Adrenal gland (tissue), 12 donors: Measurements from ENCODE around the gene ROR2. TPM values are rescaled to one million over a fixed set of nuclear protein-coding genes. Genes with fewer than 3 reads are reported as not detected.

Experiments
- DNase-seq, 7 donors: peaks; one replicate each; pipeline ENCODE4 v3.0.0-alpha.2; 2019 to 2020
- H3K27ac ChIP-seq, 5 donors: fragments of 200-600 bp; sonication (generic) in 4 of 5; 1 replicate in 3 of 5; 2 replicates in 2 of 5; pipeline versions ENCODE4 v1.5.1 to v1.8.0; 2016 to 2020; ENCODE audit warnings: mild to moderate bottlenecking in 1 of 5
- H3K27me3 ChIP-seq: fragments of 200-600 bp; 2 replicates; pipeline ENCODE4 v1.8.0; 2021
- H3K36me3 ChIP-seq, 2 donors: fragments of 200-600 bp; replicated peaks in 1 of 2; 1 replicate in 1 of 2; 2 replicates in 1 of 2; pipeline versions ENCODE4 v1.5.1 to v1.8.0; 2018 to 2022
- H3K4me1 ChIP-seq, 2 donors: fragments of 200-600 bp; replicated peaks in 1 of 2; 1 replicate in 1 of 2; 2 replicates in 1 of 2; pipeline versions ENCODE4 v1.5.1 to v1.8.0; 2018 to 2021
- H3K4me3 ChIP-seq, 4 donors: fragments of 200-600 bp; sonication (generic) in 3 of 4; one replicate each; pipeline ENCODE4 v1.5.1; 2016 to 2018
- H3K9me3 ChIP-seq, 3 donors: fragments of 200-600 bp; sonication (generic) in 1 of 3; replicated peaks in 1 of 3; 1 replicate in 2 of 3; 2 replicates in 1 of 3; pipeline versions ENCODE4 v1.5.1 to v1.8.0; 2016 to 2021
- POLR2A ChIP-seq, 2 donors: fragments of 450-650 bp; IDR thresholded peaks; one replicate each; pipeline ENCODE4 v1.6.1; 2017; ENCODE audit warnings: antibody characterized with exemption in 2 of 2, mild to moderate bottlenecking in 2 of 2, moderate library complexity in 1 of 2
- WGBS, 4 donors: extraction: QIAGEN DNeasy Blood & Tissue Kit in 2 of 4; methylation state at CpG; one replicate each; pipeline versions ENCODE4 v1.1.5 to v1.1.7; 2013 to 2017; 5-methylcytosine and 5-hydroxymethylcytosine counted together
- intact Hi-C, 2 donors: fragments of 100-400 bp; cut with DNase I; formaldehyde crosslinking; loops; one replicate each; pipeline versions ENCODE4 v1.14.1 to v1.15.0; 2022 to 2023
- polyA plus RNA-seq, 3 donors: library from polyadenylated mRNA; stranded (reverse); fragments of 200-250 nt in 2 of 3; fragments of 350-450 nt in 1 of 3; fragmentation: Illumina TruSeq in 1 of 3; extraction: RNeasy Lipid Tissue Mini Kit (QIAGEN cat#74804) in 1 of 3; gene quantifications; one replicate each; pipeline ENCODE4 v1.2.3, GENCODE V29; 2013 to 2014
- total RNA-seq, 9 donors: library from RNA; depleted of rRNA in 4 of 9; stranded (reverse); fragments of >200 nt in 4 of 9; fragments of 120-200 nt in 1 of 9; fragmentation: NEBNext Ultra II Directional in 1 of 9; extraction: Animal tissue kit (Norgen Biotek cat#: 25700) in 1 of 9; gene quantifications; one replicate each; pipeline versions ENCODE4 v1.1.0 to v1.2.4, GENCODE V29; 2013 to 2023
- TF ChIP-seq, protein P1 (sequence below), 6 experiments: fragments of 450-650 bp in 4 of 6; fragments of 200-600 bp in 2 of 6; sonication (generic) in 1 of 6; IDR thresholded peaks; 1 replicate in 5 of 6; 2 replicates in 1 of 6; pipeline versions ENCODE4 v1.5.1 to v1.8.0; 2016 to 2021; ENCODE audit warnings: antibody characterized with exemption in 6 of 6, mild to moderate bottlenecking in 2 of 6, moderate library complexity in 1 of 6
- donor health status: healthy with polysubstance abuse.
- donor health status: Bipolar disorder and iron deficiency.
- donor health status: DM: yes; HTN: yes; CAD: no.
- donor health status: DM: no; HTN: no; CAD: no.
- donor health status: DM: no; HTN: no; CAD: no.
- donor health status: DM: yes; HTN: yes; CAD: no.

The ROR2 gene
- total and polyA plus RNA-seq, 12 donors, result 3.9 to 23.9 (median 11.4) TPM

DNA sequence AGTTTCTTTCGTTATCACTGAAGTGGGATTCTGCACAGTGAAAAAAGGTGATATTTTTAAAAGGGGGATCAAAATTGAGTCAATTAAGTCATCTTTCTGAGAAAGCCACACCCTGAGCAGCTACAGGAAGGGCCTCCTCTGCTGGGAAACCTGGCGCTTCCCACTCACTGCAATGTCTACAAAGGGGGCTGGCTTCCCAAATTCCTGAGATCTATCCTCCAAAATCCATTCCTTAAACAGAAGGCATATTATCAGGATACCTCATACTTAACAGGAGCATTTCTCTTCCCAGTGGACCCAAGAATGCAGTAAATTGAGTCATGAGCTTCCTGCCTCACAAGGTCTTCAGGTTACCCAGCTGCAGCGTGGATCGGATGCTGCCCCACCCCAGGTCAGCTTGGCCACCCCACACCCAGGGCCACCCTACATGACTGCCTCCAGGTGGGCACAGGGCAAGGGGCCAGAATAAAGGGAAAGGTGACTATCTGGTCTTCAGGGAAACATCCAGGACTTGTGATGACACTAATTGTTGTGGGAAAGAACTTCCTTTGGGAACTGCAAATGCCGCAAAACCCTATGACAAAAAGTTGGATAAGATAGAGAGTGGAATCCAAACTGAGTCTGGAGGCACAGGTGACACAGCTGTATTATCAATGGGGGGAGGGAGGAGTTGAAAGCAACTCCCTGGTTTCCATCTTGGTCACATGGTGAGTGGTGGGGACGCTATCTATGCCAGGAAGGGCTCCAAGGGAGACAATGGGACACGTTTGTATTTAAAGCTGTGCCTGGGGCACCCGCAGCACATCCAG is 42.3 kb downstream of the ROR2 start:
- Histone ChIP-seq H3K4me3 (no peak overlapping the region), H3K27me3 (no peaks in the 10 kb centered on the region), H3K36me3 (no peaks in the 10 kb centered on the region), H3K9me3 (no peaks in the 10 kb centered on the region), H3K27ac (no peak overlapping the region), H3K4me1 (peaks cover 0 to 13% of the 10 kb centered on the region in 2 donors)
- TF ChIP-seq POLR2A (IDR thresholded peaks at IDR 0.05), result no peak
- TF ChIP-seq, protein P1, sequence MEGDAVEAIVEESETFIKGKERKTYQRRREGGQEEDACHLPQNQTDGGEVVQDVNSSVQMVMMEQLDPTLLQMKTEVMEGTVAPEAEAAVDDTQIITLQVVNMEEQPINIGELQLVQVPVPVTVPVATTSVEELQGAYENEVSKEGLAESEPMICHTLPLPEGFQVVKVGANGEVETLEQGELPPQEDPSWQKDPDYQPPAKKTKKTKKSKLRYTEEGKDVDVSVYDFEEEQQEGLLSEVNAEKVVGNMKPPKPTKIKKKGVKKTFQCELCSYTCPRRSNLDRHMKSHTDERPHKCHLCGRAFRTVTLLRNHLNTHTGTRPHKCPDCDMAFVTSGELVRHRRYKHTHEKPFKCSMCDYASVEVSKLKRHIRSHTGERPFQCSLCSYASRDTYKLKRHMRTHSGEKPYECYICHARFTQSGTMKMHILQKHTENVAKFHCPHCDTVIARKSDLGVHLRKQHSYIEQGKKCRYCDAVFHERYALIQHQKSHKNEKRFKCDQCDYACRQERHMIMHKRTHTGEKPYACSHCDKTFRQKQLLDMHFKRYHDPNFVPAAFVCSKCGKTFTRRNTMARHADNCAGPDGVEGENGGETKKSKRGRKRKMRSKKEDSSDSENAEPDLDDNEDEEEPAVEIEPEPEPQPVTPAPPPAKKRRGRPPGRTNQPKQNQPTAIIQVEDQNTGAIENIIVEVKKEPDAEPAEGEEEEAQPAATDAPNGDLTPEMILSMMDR (IDR thresholded peaks at IDR 0.05), result no peak
- no peak for DNase-seq
- 85 to 86% (median 86%) methylated on average over 7 to 8 of the region's 8 CpGs for WGBS, 4 donors
- intact Hi-C loops, result no loop called here

DNA sequence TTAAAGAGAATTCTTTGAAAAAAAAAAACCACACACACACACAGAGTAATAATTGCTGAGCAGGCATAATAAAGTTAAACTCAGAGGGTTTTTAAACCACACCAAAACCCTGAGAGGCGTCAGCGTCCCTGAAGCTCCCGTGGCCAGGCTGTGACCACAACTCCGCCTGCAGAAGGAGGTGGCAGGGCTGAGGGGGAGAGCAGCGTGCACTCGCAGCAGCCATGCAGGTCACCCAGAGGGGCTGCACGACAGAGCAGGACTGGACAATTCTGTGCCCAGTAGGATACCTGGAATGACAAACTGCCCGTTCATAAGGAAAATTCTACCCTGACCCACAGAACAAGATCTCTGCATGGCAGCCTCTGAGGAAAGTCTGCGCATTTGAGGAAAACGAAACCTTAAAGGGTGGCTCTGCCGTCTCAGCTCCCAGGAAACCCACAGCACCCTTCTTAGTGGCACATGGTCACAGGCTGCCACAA is 44.0 kb downstream of the ROR2 start:
- Histone ChIP-seq H3K27me3 (no peaks in the 10 kb centered on the region), H3K36me3 (no peaks in the 10 kb centered on the region), H3K9me3 (no peaks in the 10 kb centered on the region), H3K4me1 (peaks cover 0 to 16% of the 10 kb centered on the region in 2 donors), H3K4me3 (peak overlapping the region in 3 of 4 donors; percentile 10 to 50 (median 23)), H3K27ac (peak overlapping the region in 3 of 5 donors; percentile 49 to 79 (median 57))
- WGBS, 4 donors, result 20 to 36% (median 27%) methylated on average over 8 to 11 of the region's 11 CpGs
- TF ChIP-seq, protein P1 (IDR thresholded peaks at IDR 0.05), result no peak
- TF ChIP-seq POLR2A (IDR thresholded peaks at IDR 0.05), result peak in 1 of 2 donors; percentile 75
- intact Hi-C loops, result no loop called here
- peak; percentile 52 to 78 (median 62) for DNase-seq

DNA sequence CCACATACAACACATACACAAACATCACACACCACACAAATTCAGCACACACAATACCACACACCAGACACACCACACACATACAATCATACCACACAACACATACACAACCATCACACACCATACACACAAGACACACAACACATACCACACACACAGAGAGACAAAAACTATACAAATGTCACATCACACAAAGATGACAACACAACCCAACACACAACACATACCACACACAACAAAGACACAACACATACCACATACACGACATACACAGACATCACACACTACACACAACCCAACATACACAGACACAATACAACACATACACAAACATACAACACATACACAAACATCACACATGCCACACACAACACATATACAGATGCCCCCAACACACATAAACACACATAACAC is 44.8 kb downstream of the ROR2 start:
- 50 to 85% (median 72%) methylated on average over 1 of the region's 1 CpG for WGBS, 4 donors
- peaks cover 0 to 24% of the 10 kb centered on the region in 2 donors for H3K4me1 ChIP-seq
- peak overlapping the region in 1 of 5 donors; percentile 57 for H3K27ac ChIP-seq
- no peaks in the 10 kb centered on the region for H3K27me3 ChIP-seq
- intact Hi-C loops, result no loop called here
- TF ChIP-seq POLR2A (IDR thresholded peaks at IDR 0.05), result no peak
- H3K9me3 ChIP-seq, result no peaks in the 10 kb centered on the region
- H3K4me3 ChIP-seq, result no peak overlapping the region
- no peaks in the 10 kb centered on the region for H3K36me3 ChIP-seq
- no peak for DNase-seq

DNA sequence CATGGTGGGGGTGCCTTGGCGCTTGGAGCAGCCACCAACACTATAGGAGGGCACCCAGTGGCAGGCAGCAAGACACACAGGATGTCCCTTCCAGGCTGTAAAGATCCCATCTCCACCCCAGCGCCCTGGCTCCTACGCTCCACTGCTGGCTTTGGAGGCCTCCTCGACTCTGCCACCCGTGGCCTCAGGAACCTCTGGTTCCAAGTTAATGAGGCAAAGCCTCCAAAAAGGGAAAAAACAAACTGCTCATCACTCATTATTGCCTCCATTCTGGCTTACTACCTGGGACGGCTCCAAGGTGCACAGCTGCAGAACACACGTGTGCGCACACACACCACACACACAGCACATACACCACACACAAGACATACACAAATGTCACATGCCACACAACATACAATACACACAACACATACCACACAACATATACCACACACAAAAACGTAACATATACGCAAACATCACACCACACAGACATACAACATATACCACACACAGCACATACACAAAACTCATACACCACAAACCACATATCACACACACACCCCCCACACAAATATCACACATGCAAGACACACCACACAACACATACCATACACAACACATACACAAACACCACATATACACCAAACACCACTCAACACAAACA is 45.3 kb downstream of the ROR2 start:
- no peak overlapping the region for H3K27ac ChIP-seq

More for the DNA sequence above, 45.3 kb downstream of the ROR2 start:
- Histone ChIP-seq H3K4me3 (no peak overlapping the region), H3K36me3 (no peaks in the 10 kb centered on the region), H3K27me3 (no peaks in the 10 kb centered on the region), H3K4me1 (peaks cover 0 to 29% of the 10 kb centered on the region in 2 donors), H3K9me3 (no peaks in the 10 kb centered on the region)
- intact Hi-C loops, result no loop called here
- TF ChIP-seq, protein P1 (IDR thresholded peaks at IDR 0.05), result no peak
- TF ChIP-seq POLR2A (IDR thresholded peaks at IDR 0.05), result no peak
- no peak for DNase-seq
- 92 to 95% (median 93%) methylated on average over 10 of the region's 10 CpGs for WGBS, 4 donors
